Ovary (tissue), 9 donors: ENCODE measurements around the gene ASCC3. TPM values are rescaled to one million over a fixed set of nuclear protein-coding genes. Genes with fewer than 3 reads are reported as not detected.
"Not testable (repeated sequence)": the region's sequence is repeated elsewhere in the genome, so short reads cannot be mapped to it uniquely, and the experiment has no call there.

ENCODE experiments used
- DNase-seq, 5 donors: peaks; one replicate each; pipeline ENCODE4 v3.0.0-alpha.2; 2019 to 2020
- H3K27ac ChIP-seq, 2 donors: fragments of 200-600 bp; one replicate each; pipeline versions ENCODE4 v1.5.1 to v1.8.0; 2019 to 2022
- H3K27me3 ChIP-seq: fragments of 200-600 bp; one replicate; pipeline ENCODE4 v1.8.0; 2022
- H3K36me3 ChIP-seq: fragments of 200-600 bp; sonication (generic); one replicate; pipeline ENCODE4 v1.5.1; 2019
- H3K4me1 ChIP-seq: one replicate; pipeline ENCODE4 v1.8.1; 2013; ENCODE audit warnings: mild to moderate bottlenecking, moderate library complexity; ENCODE audit not compliant: insufficient read depth
- H3K4me3 ChIP-seq: fragments of 200-600 bp; sonication (generic); one replicate; pipeline ENCODE4 v1.5.1; 2017
- H3K9me3 ChIP-seq, 2 donors: fragments of 200-600 bp in 1 of 2; sonication (generic) in 1 of 2; one replicate each; pipeline versions ENCODE4 v1.5.1 to v1.8.1; 2013 to 2019; ENCODE audit warnings: mild to moderate bottlenecking in 1 of 2, moderate library complexity in 1 of 2
- EP300 ChIP-seq: sonication (generic); formaldehyde crosslinking; IDR thresholded peaks from one replicate; pipeline ENCODE4 v1.6.1; 2017; ENCODE audit warnings: antibody characterized with exemption
- POLR2A ChIP-seq: fragments of 450-650 bp; IDR thresholded peaks from one replicate; pipeline ENCODE4 v1.6.1; 2017; ENCODE audit warnings: antibody characterized with exemption, mild to moderate bottlenecking, moderate library complexity
- WGBS, 3 donors: extraction: QIAGEN DNeasy Blood & Tissue Kit in 1 of 3; methylation state at CpG; one replicate each; pipeline versions ENCODE4 v1.1.5 to v1.1.7; 2013 to 2017; 5-methylcytosine and 5-hydroxymethylcytosine counted together
- intact Hi-C, 4 donors: fragments of 100-400 bp; cut with DNase I; formaldehyde crosslinking; loops; one replicate each; pipeline versions ENCODE4 v1.11.0 to v1.15.1; 2022 to 2023
- polyA plus RNA-seq, 2 donors: library from polyadenylated mRNA; stranded (reverse); fragments of 200-250 nt in 1 of 2; fragments of 350-450 nt in 1 of 2; fragmentation: Illumina TruSeq in 1 of 2; extraction: RNeasy Lipid Tissue Mini Kit (QIAGEN cat#74804) in 1 of 2; gene quantifications; one replicate each; pipeline ENCODE4 v1.2.3, GENCODE V29; 2013 to 2014
- total RNA-seq, 7 donors: library from RNA; depleted of rRNA in 2 of 7; stranded (reverse); fragments of >200 nt in 2 of 7; fragmentation: NEBNext Ultra II Directional in 3 of 7; extraction: Animal tissue kit (Norgen Biotek cat#: 25700) in 3 of 7; gene quantifications; one replicate each; pipeline versions ENCODE4 v1.1.0 to v1.2.4, GENCODE V29; 2016 to 2023
- TF ChIP-seq, protein P1 (sequence below), 3 donors: fragments of 450-650 bp in 2 of 3; fragments of 200-600 bp in 1 of 3; IDR thresholded peaks; one replicate each; pipeline versions ENCODE4 v1.5.1 to v1.8.0; 2016 to 2022; ENCODE audit warnings: antibody characterized with exemption in 3 of 3, mild to moderate bottlenecking in 1 of 3
- donor health status: DM: no; HTN: no; CAD: no; lungs with moderate emphysema.
- donor health status: DM: no; HTN: no; CAD: no.
- donor health status: Bipolar disorder and iron deficiency.
- donor health status: DM: yes; HTN: yes; CAD: no.
- donor health status: DM: no; HTN: no; CAD: no.
- donor health status: DM: yes; HTN: yes; CAD: no.

The ASCC3 gene
- total and polyA plus RNA-seq, 9 donors, result 8.2 to 34.2 (median 22.0) TPM

- Histone ChIP-seq H3K36me3 (no peaks in the 10 kb centered on the region), H3K27ac (no peak overlapping the region), H3K4me1 (peaks cover 2% of the 10 kb centered on the region), H3K9me3 (no peaks in the 10 kb centered on the region), H3K27me3 (no peaks in the 10 kb centered on the region), H3K4me3 (no peak overlapping the region)
- no peak for DNase-seq
- intact Hi-C loops, result no loop called here
- TF ChIP-seq EP300 (no peak), POLR2A (no peak)
- TF ChIP-seq, protein P1, sequence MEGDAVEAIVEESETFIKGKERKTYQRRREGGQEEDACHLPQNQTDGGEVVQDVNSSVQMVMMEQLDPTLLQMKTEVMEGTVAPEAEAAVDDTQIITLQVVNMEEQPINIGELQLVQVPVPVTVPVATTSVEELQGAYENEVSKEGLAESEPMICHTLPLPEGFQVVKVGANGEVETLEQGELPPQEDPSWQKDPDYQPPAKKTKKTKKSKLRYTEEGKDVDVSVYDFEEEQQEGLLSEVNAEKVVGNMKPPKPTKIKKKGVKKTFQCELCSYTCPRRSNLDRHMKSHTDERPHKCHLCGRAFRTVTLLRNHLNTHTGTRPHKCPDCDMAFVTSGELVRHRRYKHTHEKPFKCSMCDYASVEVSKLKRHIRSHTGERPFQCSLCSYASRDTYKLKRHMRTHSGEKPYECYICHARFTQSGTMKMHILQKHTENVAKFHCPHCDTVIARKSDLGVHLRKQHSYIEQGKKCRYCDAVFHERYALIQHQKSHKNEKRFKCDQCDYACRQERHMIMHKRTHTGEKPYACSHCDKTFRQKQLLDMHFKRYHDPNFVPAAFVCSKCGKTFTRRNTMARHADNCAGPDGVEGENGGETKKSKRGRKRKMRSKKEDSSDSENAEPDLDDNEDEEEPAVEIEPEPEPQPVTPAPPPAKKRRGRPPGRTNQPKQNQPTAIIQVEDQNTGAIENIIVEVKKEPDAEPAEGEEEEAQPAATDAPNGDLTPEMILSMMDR (IDR thresholded peaks at IDR 0.05), result no peak
Observed at GRCh38 chr6:100838011-100838410, 43.1 kb downstream of the ASCC3 start.

DNA sequence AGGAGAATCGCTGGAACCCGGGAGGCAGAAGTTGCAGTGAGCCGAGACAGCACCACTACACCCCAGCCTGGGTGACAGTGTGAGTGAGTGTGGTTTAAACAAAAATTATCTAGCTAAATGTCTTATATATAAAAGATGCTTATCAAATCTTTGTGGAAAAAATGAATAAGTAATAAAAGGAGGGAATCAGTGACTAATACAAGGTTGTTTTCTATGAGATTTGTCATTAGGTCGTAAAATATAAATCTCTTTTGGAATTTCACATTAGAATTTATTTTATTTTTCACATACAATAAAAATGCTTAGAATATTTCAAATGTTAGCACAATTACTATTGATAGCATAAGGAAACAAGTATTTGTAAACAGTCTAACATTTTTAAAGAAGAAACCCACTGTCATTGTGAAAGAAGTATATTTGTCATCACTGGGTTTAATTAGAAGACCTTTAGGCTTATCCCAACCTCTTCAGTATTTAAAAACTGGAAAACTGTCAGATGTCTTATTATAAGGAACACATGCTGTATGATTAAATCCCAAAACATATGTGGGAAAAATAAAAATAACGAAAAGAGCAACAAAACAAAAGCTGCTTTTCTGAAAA, 47.1 kb downstream of the ASCC3 start:
- DNase-seq, result no peak
- H3K4me3 ChIP-seq, result no peak overlapping the region
- intact Hi-C loops, result no loop called here
- H3K27me3 ChIP-seq, result no peaks in the 10 kb centered on the region
- TF ChIP-seq EP300 (no peak), POLR2A (no peak)
- TF ChIP-seq, protein P1 (IDR thresholded peaks at IDR 0.05), result no peak
- no peak overlapping the region for H3K27ac ChIP-seq
- H3K4me1 ChIP-seq, result no peaks in the 10 kb centered on the region
- H3K9me3 ChIP-seq, result no peaks in the 10 kb centered on the region
- WGBS, 3 donors, result 83 to 85% (median 83%) methylated on average over 5 of the region's 5 CpGs
- H3K36me3 ChIP-seq, result no peaks in the 10 kb centered on the region

DNA sequence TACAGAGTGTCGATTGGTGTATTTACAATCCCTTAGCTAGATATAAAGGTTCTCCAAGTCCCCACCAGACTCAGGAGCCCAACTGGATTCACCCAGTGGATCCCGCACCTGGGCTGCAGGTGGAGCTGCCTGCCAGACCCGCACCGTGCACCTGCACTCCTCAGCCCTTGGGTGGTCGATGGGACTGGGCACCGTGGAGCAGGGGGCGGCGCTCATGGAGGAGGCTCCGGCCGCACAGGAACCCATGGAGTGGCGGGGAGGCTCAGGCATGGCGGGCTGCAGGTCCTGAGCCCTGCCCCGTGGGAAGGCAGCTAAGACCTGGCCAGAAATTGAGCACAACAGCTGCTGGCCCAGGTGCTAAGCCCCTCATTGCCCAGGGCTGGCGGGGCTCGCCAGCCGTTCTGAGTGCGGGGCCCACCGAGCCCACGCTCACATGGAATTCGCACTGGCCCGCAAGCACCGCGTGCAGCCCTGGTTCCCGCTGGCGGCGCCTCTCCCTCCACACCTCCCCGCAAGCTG, 52.0 kb downstream of the ASCC3 start:
- H3K36me3 ChIP-seq, H3K4me3 ChIP-seq, H3K27me3 ChIP-seq, intact Hi-C loops, DNase-seq, H3K27ac ChIP-seq, H3K4me1 ChIP-seq, H3K9me3 ChIP-seq: not testable (repeated sequence)
- WGBS, 3 donors, result 97 to 99% (median 98%) methylated on average over 25 to 27 of the region's 27 CpGs

DNA sequence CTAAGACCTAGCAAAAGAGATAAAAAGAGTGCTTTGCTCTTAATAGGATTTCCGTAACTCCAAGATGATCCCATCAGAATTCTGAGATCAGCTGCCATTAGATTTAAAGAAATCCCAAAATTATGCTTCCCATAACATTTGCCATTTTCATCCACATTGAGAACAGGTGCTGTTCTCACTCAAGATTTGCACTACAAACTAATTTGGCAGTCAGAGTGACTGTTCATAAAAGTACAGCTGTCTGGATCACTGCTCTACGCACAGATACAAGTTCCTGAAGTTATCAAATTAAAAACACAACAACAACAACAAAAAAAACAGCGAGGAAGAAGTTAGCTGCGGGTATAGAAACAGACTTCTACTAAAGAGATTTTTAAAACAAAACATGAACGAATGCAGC, 58.1 kb downstream of the ASCC3 start:
- no peaks in the 10 kb centered on the region for H3K4me1 ChIP-seq
- TF ChIP-seq EP300 (no peak), POLR2A (no peak)
- TF ChIP-seq, protein P1 (IDR thresholded peaks at IDR 0.05), result no peak
- no peak overlapping the region for H3K27ac ChIP-seq
- DNase-seq, result no peak
- 39 to 64% (median 44%) methylated on average over 5 of the region's 5 CpGs for WGBS, 3 donors
- H3K9me3 ChIP-seq, result no peaks in the 10 kb centered on the region
- H3K4me3 ChIP-seq, result no peak overlapping the region
- no peaks in the 10 kb centered on the region for H3K27me3 ChIP-seq
- H3K36me3 ChIP-seq, result no peaks in the 10 kb centered on the region
- intact Hi-C loops, result no loop called here

- WGBS, 3 donors, result 82 to 94% (median 83%) methylated on average over 2 of the region's 2 CpGs
Observed at GRCh38 chr6:100818066-100818465, 63.1 kb downstream of the ASCC3 start.

More at GRCh38 chr6:100818066-100818465, 63.1 kb downstream of the ASCC3 start:
- Histone ChIP-seq H3K36me3 (no peaks in the 10 kb centered on the region), H3K9me3 (no peaks in the 10 kb centered on the region), H3K4me3 (no peak overlapping the region), H3K27ac (no peak overlapping the region), H3K4me1 (no peaks in the 10 kb centered on the region), H3K27me3 (no peaks in the 10 kb centered on the region)
- no peak for DNase-seq
- TF ChIP-seq POLR2A, result no peak
- intact Hi-C loops, result no loop called here
